ENCODE results near the gene SERPINB10. TPM values are rescaled to one million over a fixed set of nuclear protein-coding genes. Genes with fewer than 3 reads are reported as not detected.
"Not testable (repeated sequence)": the region's sequence is repeated elsewhere in the genome, so short reads cannot be mapped to it uniquely, and the experiment has no call there.

Gene SERPINB10
- total RNA-seq, 1 experiment from 2014 or later, result not detected

DNA sequence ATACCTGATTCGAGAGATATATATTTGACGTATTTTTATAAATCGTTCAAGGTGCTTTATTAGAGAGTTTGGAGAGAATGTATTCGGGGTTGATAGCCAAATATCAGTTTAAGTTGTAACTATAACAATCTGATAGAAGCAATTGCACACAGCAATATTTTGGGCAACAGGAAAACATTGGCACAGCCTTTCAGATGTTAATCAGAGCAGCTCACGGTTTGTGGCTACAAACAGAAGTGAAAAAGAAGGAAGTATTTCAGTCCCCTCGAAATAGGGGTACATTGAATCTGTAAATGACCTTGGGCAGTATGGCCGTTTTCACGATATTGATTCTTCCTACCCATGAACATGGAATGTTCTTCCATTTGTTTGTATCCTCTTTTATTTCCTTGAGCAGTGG is 20.6 kb downstream of the SERPINB10 start:
- Mint-ChIP-seq H3K4me3 (no peak overlapping the region), H3K9me3 (no peaks in the 10 kb centered on the region), H3K27ac (no peak overlapping the region), H3K27me3 (ENCODE audit: low read depth) (no peaks in the 10 kb centered on the region; the same call in 1 of the 2 replicates), H3K4me1 (0 out of 2 replicates have a peak, but pooled peaks cover 5% of the 10 kb centered on the region), H3K36me3 (no peaks in the 10 kb centered on the region)
- no peak for DNase-seq (ENCODE audit: low spot score)
- POLR2A ChIA-PET, result no interaction called here
- no peak for ATAC-seq
- no peak for TF ChIP-seq NR2C2 (CRISPR knock-in tag; IDR thresholded peaks at IDR 0.05)
- TF ChIP-seq ZNF317 (CRISPR knock-in tag; IDR thresholded peaks at IDR 0.05; ENCODE audit: borderline replicate concordance, low read depth), result no peak
- TF ChIP-seq, protein P1, sequence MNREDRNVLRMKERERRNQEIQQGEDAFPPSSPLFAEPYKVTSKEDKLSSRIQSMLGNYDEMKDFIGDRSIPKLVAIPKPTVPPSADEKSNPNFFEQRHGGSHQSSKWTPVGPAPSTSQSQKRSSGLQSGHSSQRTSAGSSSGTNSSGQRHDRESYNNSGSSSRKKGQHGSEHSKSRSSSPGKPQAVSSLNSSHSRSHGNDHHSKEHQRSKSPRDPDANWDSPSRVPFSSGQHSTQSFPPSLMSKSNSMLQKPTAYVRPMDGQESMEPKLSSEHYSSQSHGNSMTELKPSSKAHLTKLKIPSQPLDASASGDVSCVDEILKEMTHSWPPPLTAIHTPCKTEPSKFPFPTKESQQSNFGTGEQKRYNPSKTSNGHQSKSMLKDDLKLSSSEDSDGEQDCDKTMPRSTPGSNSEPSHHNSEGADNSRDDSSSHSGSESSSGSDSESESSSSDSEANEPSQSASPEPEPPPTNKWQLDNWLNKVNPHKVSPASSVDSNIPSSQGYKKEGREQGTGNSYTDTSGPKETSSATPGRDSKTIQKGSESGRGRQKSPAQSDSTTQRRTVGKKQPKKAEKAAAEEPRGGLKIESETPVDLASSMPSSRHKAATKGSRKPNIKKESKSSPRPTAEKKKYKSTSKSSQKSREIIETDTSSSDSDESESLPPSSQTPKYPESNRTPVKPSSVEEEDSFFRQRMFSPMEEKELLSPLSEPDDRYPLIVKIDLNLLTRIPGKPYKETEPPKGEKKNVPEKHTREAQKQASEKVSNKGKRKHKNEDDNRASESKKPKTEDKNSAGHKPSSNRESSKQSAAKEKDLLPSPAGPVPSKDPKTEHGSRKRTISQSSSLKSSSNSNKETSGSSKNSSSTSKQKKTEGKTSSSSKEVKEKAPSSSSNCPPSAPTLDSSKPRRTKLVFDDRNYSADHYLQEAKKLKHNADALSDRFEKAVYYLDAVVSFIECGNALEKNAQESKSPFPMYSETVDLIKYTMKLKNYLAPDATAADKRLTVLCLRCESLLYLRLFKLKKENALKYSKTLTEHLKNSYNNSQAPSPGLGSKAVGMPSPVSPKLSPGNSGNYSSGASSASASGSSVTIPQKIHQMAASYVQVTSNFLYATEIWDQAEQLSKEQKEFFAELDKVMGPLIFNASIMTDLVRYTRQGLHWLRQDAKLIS (CRISPR knock-in tag; IDR thresholded peaks at IDR 0.05; ENCODE audit: borderline replicate concordance), result no peak
- TF ChIP-seq ZBTB43 (CRISPR knock-in tag; IDR thresholded peaks at IDR 0.05), result no peak
- TF ChIP-seq CBFB (CRISPR knock-in tag; IDR thresholded peaks at IDR 0.05; ENCODE audit: low read depth), result no peak
- TF ChIP-seq ZSCAN18 (CRISPR knock-in tag; IDR thresholded peaks at IDR 0.05), result no peak
- TF ChIP-seq CDX4 (CRISPR knock-in tag; IDR thresholded peaks at IDR 0.05; ENCODE audit: borderline replicate concordance), result no peak
- no peak for TF ChIP-seq EMX1 (CRISPR knock-in tag; IDR thresholded peaks at IDR 0.05)
- TF ChIP-seq RELA (CRISPR knock-in tag; IDR thresholded peaks at IDR 0.05; ENCODE audit: borderline replicate concordance), result no peak
- TF ChIP-seq CREB1 (CRISPR knock-in tag; IDR thresholded peaks at IDR 0.05), result no peak
- no peak for TF ChIP-seq ZNF671 (CRISPR knock-in tag; IDR thresholded peaks at IDR 0.05)
- no peak for TF ChIP-seq OVOL2 (CRISPR knock-in tag; IDR thresholded peaks at IDR 0.05; ENCODE audit: borderline replicate concordance)
- TF ChIP-seq, protein P2, sequence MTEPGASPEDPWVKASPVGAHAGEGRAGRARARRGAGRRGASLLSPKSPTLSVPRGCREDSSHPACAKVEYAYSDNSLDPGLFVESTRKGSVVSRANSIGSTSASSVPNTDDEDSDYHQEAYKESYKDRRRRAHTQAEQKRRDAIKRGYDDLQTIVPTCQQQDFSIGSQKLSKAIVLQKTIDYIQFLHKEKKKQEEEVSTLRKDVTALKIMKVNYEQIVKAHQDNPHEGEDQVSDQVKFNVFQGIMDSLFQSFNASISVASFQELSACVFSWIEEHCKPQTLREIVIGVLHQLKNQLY (CRISPR knock-in tag; IDR thresholded peaks at IDR 0.05), result no peak
- TF ChIP-seq ZNF232 (CRISPR knock-in tag; IDR thresholded peaks at IDR 0.05), result no peak
- no peak for TF ChIP-seq ZNF219 (CRISPR knock-in tag; IDR thresholded peaks at IDR 0.05; ENCODE audit: borderline replicate concordance)
- CTCF ChIA-PET, result no interaction called here

DNA sequence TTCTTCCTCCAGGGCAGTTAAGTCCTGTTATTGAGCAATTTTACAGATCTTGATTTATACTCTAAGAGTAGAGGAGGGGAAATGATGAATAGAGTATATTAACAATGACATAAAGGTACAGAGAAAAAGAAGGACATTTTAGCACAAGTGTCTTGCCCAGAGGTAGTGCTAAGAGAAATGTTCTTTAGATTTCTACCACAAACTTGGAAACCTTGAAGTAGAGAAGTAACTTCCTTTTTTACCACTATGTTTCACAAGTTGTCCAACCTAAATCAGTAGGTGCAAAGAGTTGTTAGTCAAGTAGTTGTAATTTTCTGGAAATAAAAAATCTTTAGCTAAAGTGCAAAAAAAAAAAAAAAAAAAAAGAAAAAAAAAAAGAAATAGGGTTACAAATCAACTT is 21.6 kb downstream of the SERPINB10 start:
- H3K4me1 Mint-ChIP-seq; H3K9me3 Mint-ChIP-seq; CTCF ChIA-PET; POLR2A ChIA-PET; H3K4me3 Mint-ChIP-seq; DNase-seq (ENCODE audit: low spot score); H3K27ac Mint-ChIP-seq; ATAC-seq; H3K36me3 Mint-ChIP-seq; H3K27me3 Mint-ChIP-seq (ENCODE audit: low read depth): not testable (repeated sequence)
